Skeletal muscle cell (primary cell): Measurements from ENCODE around the gene NPTN.

Experiments
- DNase-seq: peaks from one replicate; pipeline ENCODE4 v3.0.0-alpha.2; 2010; ENCODE audit warnings: low read depth
- H3K4me3 ChIP-seq: 2 replicates; pipeline ENCODE4 v1.5.1; 2011; ENCODE audit warnings: low read depth, mild to moderate bottlenecking, control low read depth, low read length, moderate library complexity

NPTN gene

DNA sequence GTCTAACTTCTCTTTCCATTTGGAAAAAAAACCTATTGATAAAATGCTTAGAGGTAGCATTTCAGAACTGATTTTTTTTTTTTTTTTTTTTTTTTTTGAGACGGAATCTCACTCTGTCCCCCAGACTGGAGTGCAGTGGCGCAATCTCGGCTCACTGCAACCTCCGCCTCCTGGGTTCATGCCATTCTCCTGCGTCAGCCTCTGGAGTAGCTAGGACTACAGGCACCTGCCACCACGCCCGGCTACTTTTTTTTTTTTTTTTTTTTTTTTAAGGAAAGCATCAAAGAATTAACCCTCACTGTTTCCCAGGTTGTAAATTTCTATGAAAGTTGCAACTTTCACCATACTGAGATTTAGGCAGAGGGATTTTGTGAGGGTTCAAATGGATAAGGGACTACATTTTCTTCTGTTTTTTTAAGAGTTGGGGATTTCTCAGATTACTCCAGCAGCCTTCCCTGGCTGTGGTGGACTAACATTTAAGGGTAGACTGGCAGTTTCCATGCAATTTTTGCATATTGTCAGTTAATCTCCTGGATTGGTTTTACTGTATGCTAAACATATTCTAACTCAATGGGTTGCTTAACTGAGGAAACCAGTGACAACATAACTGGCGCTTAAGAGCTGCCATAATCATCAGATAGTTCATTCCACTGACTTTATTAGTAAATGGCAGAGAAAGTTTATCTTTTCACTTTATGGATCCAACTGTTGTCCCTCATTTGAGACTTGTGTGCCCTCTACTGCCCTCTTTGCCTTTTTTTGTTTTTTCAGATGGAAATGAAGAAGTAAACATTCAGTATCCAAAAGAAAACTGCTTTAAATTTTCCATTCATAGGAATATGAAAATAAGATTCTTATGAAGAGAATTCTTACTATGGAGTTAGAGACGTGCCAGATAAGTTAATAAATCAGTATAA, 93.7 kb downstream of the NPTN start:
- DNase-seq = no peak
- no peak overlapping the region for H3K4me3 ChIP-seq

- no peak overlapping the region for H3K4me3 ChIP-seq
- no peak for DNase-seq
These were observed 94.5 kb downstream of the NPTN start for GRCh38 chr15:73538563-73539211.

- no peak for DNase-seq
- no peak overlapping the region for H3K4me3 ChIP-seq
These were observed 95.1 kb downstream of the NPTN start for GRCh38 chr15:73538123-73538522.

- no peak overlapping the region for H3K4me3 ChIP-seq
- no peak for DNase-seq
These were observed 102.5 kb downstream of the NPTN start for GRCh38 chr15:73530649-73531048.

GRCh38 chr15:73527598-73527997, 105.6 kb downstream of the NPTN start:
- DNase-seq = no peak
- no peak overlapping the region for H3K4me3 ChIP-seq

GRCh38 chr15:73524919-73525318, 108.3 kb downstream of the NPTN start:
- no peak for DNase-seq
- no peak overlapping the region for H3K4me3 ChIP-seq

GRCh38 chr15:73522011-73522410, 111.2 kb downstream of the NPTN start:
- no peak for DNase-seq

DNA sequence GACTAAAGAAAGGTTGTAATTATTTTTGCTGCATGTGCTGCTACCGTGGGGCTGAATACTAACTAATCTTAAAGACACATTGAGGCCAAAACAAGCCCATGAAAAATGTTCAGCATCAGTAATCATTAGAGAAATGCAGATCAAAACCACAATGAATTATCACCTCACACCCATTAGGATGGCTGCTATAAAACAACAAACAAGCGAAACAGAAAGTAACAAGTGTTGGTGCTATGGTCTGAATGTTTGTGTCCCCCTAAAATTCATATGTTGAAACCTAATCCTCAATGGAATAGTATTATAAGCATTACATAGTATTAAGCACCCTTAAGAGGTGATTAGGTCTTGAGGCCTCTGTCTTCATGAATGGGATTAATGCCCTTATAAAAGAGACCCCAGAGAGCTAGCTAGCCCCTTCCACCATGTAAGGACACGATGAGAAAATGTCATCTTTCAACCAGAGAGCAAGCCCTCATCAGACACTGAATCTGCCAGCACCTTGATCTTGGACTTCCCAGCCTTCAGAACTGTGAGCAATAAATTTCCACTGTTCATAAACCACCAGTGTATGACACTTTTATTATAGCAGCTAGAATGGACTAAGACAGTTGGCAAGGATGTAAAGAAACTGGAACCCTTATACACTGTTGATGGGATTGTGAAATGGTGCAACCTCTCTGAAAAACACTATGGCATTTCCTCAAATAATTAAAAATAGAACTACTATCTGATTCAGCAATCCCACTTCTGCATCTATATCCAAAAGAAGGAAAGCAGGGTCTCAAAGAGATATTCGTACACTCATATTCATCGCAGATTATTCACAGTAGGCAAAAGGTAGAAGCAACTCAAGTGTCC, 114.1 kb downstream of the NPTN start:
- no peak overlapping the region for H3K4me3 ChIP-seq
- DNase-seq = no peak

More at GRCh38 chr15:73522011-73522410, 111.2 kb downstream of the NPTN start:
- H3K4me3 ChIP-seq = no peak overlapping the region

DNA sequence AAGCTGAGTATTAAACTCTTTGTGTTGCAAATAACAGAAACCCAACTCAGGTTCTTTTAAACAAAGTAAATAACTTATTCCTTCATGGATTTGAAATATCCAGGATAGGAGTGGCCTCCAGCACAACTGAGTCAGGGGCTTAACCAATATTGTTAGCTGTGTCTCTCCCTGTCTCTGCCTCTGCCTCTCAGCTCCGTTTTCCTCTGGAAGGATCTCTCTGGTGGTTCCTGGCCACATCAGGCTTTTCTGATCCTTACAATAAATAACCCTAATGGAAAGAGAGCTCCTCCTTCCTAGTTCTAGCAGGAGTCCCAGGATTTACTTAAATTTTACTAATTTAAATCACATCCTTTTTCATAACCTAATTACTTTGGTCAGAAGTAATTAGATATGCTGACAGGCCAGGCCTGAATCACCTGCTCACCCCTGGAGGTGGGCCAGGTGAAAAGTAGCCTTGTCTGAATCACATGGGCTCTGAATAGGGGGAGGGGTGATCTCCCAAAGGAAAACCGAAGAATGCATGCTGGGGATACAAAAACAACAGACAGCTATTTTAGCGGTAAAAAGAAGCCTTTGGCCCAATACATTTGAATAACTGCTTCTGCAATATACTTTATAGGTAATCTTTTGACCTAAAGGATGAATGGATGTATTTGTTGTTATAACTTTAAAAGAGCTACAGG, 114.9 kb downstream of the NPTN start:
- no peak for DNase-seq
- no peak overlapping the region for H3K4me3 ChIP-seq

GRCh38 chr15:73517566-73517965, 115.6 kb downstream of the NPTN start:
- no peak for DNase-seq
- no peak overlapping the region for H3K4me3 ChIP-seq

GRCh38 chr15:73515527-73515926, 117.7 kb downstream of the NPTN start:
- DNase-seq = no peak
- no peak overlapping the region for H3K4me3 ChIP-seq
